ENCODE data around the gene CMIP.

GRCh38 chr16:81744385-81744784 is 299.8 kb downstream of the CMIP start:
- TF ChIP-seq CTCF (IDR thresholded peaks at IDR 0.05) (no peak), POLR2AphosphoS5 (IDR thresholded peaks at IDR 0.05; ENCODE audit: low read depth, low read length) (no peak), JUND (IDR thresholded peaks at IDR 0.05) (no peak), EP300 (IDR thresholded peaks at IDR 0.05; ENCODE audit: borderline replicate concordance in 1 of 2, low read depth in 1 of 2, low read length in 1 of 2) (no peak), CHD2 (IDR thresholded peaks at IDR 0.05; ENCODE audit: low read length, partially characterized antibody) (no peak), RFX5 (IDR thresholded peaks at IDR 0.05; ENCODE audit: low read length) (no peak), ELF1 (IDR thresholded peaks at IDR 0.05) (no peak), GATA2 (CRISPR knock-in tag; IDR thresholded peaks at IDR 0.05) (no peak), GABPA (IDR thresholded peaks at IDR 0.05; ENCODE audit: low read depth) (no peak), RAD21 (IDR thresholded peaks at IDR 0.05; ENCODE audit: low read length) (no peak), SIN3A (IDR thresholded peaks at IDR 0.05; ENCODE audit: borderline replicate concordance, low read depth, low read length) (no peak), EZH2phosphoT487 (IDR thresholded peaks at IDR 0.05; ENCODE audit: borderline replicate concordance, low read depth) (no peak), NRF1 (IDR thresholded peaks at IDR 0.05; ENCODE audit: low read depth, low read length) (no peak), TEAD4 (IDR thresholded peaks at IDR 0.05; ENCODE audit: borderline replicate concordance, insufficient read depth) (no peak)

Measured in SK-N-SH (cell line).